Type B pancreatic cell (in vitro differentiated cells): ENCODE results near the gene CYP26B1. TPM values are rescaled to one million over a fixed set of nuclear protein-coding genes. Genes with fewer than 3 reads are reported as not detected.

Source experiments
- DNase-seq: peaks from one replicate; pipeline ENCODE4 v3.0.0; 2021; ENCODE audit warnings: mixed read lengths; ENCODE audit not compliant: unreplicated experiment; ENCODE audit errors: extremely low spot score
- H3K27ac Mint-ChIP-seq: 2 replicates; pipeline ENCODE4 v1.8.0; 2021; ENCODE audit warnings: mild to moderate bottlenecking, mixed read lengths
- H3K27me3 Mint-ChIP-seq: 2 replicates; pipeline ENCODE4 v1.8.0; 2021; ENCODE audit warnings: mixed read lengths
- H3K36me3 Mint-ChIP-seq: 2 replicates; pipeline ENCODE4 v1.8.0; 2021; ENCODE audit warnings: mixed read lengths
- H3K4me1 Mint-ChIP-seq: one replicate; pipeline ENCODE4 v1.8.0; 2021; ENCODE audit warnings: mixed read lengths; ENCODE audit not compliant: unreplicated experiment
- H3K4me3 Mint-ChIP-seq: 2 replicates; pipeline ENCODE4 v1.8.0; 2021; ENCODE audit warnings: mild to moderate bottlenecking, mixed read lengths
- H3K9me3 Mint-ChIP-seq: 2 replicates; pipeline ENCODE4 v1.8.0; 2021; ENCODE audit warnings: mixed read lengths
- CTCF ChIP-seq: fragments of 200-600 bp; sonication (generic); conservative IDR thresholded peaks from 2 replicates; pipeline ENCODE4 v1.5.0; 2021; ENCODE audit warnings: antibody characterized with exemption, mild to moderate bottlenecking
- total RNA-seq: library from RNA; stranded (reverse); gene quantifications from 2 replicates; pipeline ENCODE4 v1.2.1, GENCODE V29; 2021; ENCODE audit warnings: low replicate concordance

CYP26B1 gene
- total RNA-seq, 1 donor from 2014 or later = 23.6 TPM

- H3K4me1 Mint-ChIP-seq = peaks cover 7% of the 10 kb centered on the region
- H3K9me3 Mint-ChIP-seq = no peaks in the 10 kb centered on the region
- no peak overlapping the region for H3K27ac Mint-ChIP-seq
- no peaks in the 10 kb centered on the region for H3K36me3 Mint-ChIP-seq
- no peak overlapping the region for H3K4me3 Mint-ChIP-seq
- peak; percentile 37 for DNase-seq
- peaks cover 14% of the 10 kb centered on the region for H3K27me3 Mint-ChIP-seq
- no peak for TF ChIP-seq CTCF
These were observed 44.5 kb downstream of the CYP26B1 start for GRCh38 chr2:72103161-72103560.

- Mint-ChIP-seq H3K36me3 (no peaks in the 10 kb centered on the region), H3K9me3 (no peaks in the 10 kb centered on the region), H3K27me3 (peaks cover 8% of the 10 kb centered on the region), H3K4me3 (no peak overlapping the region), H3K4me1 (peaks cover 7% of the 10 kb centered on the region), H3K27ac (no peak overlapping the region)
- no peak for TF ChIP-seq CTCF
- no peak for DNase-seq
These were observed 48.7 kb downstream of the CYP26B1 start for GRCh38 chr2:72098935-72099334.

- Mint-ChIP-seq H3K27ac (no peak overlapping the region), H3K9me3 (no peaks in the 10 kb centered on the region), H3K27me3 (peaks cover 2% of the 10 kb centered on the region), H3K4me3 (no peak overlapping the region), H3K4me1 (peaks cover under 1% of the 10 kb centered on the region), H3K36me3 (no peaks in the 10 kb centered on the region)
- peak; percentile 18 for DNase-seq
- no peak for TF ChIP-seq CTCF
These were observed 50.4 kb downstream of the CYP26B1 start for GRCh38 chr2:72097276-72097675.

- TF ChIP-seq CTCF = no peak
- no peak overlapping the region for H3K4me3 Mint-ChIP-seq
- no peak for DNase-seq
- H3K4me1 Mint-ChIP-seq = peaks cover 5% of the 10 kb centered on the region
- H3K9me3 Mint-ChIP-seq = no peaks in the 10 kb centered on the region
- peaks cover 2% of the 10 kb centered on the region for H3K27me3 Mint-ChIP-seq
- no peaks in the 10 kb centered on the region for H3K36me3 Mint-ChIP-seq
- no peak overlapping the region for H3K27ac Mint-ChIP-seq
These were observed 51.5 kb downstream of the CYP26B1 start for GRCh38 chr2:72096181-72096580.

- no peak for DNase-seq
- TF ChIP-seq CTCF = no peak
- H3K36me3 Mint-ChIP-seq = no peaks in the 10 kb centered on the region
- no peak overlapping the region for H3K4me3 Mint-ChIP-seq
- H3K9me3 Mint-ChIP-seq = no peaks in the 10 kb centered on the region
- no peak overlapping the region for H3K27ac Mint-ChIP-seq
- peaks cover 5% of the 10 kb centered on the region for H3K4me1 Mint-ChIP-seq
- peaks cover 3% of the 10 kb centered on the region for H3K27me3 Mint-ChIP-seq
These were observed 52.3 kb downstream of the CYP26B1 start for GRCh38 chr2:72095364-72095763.

- H3K36me3 Mint-ChIP-seq = no peaks in the 10 kb centered on the region
- H3K9me3 Mint-ChIP-seq = no peaks in the 10 kb centered on the region
- H3K27ac Mint-ChIP-seq = no peak overlapping the region
- no peak for DNase-seq
- TF ChIP-seq CTCF = no peak
- peaks cover 5% of the 10 kb centered on the region for H3K27me3 Mint-ChIP-seq
- H3K4me3 Mint-ChIP-seq = no peak overlapping the region
- H3K4me1 Mint-ChIP-seq = peaks cover 5% of the 10 kb centered on the region
These were observed 53.0 kb downstream of the CYP26B1 start for GRCh38 chr2:72094701-72095100.
